ENCODE results near the gene LMNB1.

The LMNB1 gene

DNA sequence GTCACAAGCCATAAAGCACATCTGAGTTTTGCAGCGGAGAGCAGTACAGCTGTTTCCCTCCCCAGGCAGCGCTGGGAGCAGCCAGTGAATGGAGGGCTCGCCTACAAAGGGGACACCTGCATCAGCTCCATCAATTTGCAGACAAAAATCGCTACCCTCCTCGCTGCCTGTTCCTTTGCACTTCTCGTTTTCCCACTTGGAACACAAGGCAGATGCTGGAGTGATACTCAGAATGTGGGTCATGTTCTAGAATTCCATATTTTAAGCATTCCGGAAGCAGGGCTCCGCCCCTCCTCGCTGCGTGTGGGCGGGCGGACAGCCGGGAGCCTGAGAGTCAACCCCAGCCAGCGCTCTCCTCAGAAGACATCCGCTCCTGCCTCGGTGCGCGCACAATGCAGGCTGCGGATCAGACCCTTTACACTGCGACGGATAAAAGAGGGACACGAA is 92.1 kb downstream of the LMNB1 start:
- H3K4me3 ChIP-seq (ENCODE audit: low read length) = peak overlapping the region; percentile 17; the same call in 1 of the 2 replicates
- H3K36me3 ChIP-seq (ENCODE audit: control insufficient read depth, insufficient read depth, low read length) = no peaks in the 10 kb centered on the region
- H3K27me3 ChIP-seq (ENCODE audit: control insufficient read depth, insufficient read depth, low read length) = no peaks in the 10 kb centered on the region
- H3K27ac ChIP-seq (ENCODE audit: low read length) = no peak overlapping the region
- DNase-seq (ENCODE audit: low read depth, low spot score) = no peak
- H3K9me3 ChIP-seq (ENCODE audit: control insufficient read depth, insufficient read depth, low read length) = no peaks in the 10 kb centered on the region
- no peaks in the 10 kb centered on the region for H3K4me1 ChIP-seq (ENCODE audit: control insufficient read depth, insufficient read depth, low read length)
- WGBS (ENCODE audit: insufficient coverage, insufficient read length) = no CpG with 5 or more reads among the region's 22 CpGs

DNA sequence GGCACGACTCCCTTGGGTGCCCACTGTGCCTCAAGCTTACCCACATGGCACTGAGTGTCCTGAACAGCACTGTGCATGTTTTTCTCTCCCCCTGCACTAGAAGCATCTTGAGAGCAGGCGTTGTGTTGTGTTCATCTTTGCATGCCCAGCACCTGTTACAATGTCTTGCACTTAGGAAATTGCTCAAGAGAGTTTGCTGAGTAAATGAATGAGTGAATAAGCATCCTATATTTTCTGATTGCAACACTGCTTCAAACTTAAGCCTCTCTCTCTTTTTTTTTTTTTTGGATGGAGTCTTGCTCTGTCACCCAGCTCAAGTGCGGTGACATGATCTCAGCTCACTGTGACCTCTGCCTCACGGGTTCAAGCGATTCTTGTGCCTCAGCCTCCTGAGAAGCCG is 94.5 kb downstream of the LMNB1 start:
- no peak for DNase-seq (ENCODE audit: low read depth, low spot score)
- H3K27me3 ChIP-seq (ENCODE audit: control insufficient read depth, insufficient read depth, low read length) = no peaks in the 10 kb centered on the region
- H3K4me3 ChIP-seq (ENCODE audit: low read length) = no peak overlapping the region
- peaks cover 2% of the 10 kb centered on the region; the same call in 1 of the 2 replicates for H3K4me1 ChIP-seq (ENCODE audit: control insufficient read depth, insufficient read depth, low read length)
- H3K36me3 ChIP-seq (ENCODE audit: control insufficient read depth, insufficient read depth, low read length) = no peaks in the 10 kb centered on the region
- no CpG with 5 or more reads among the region's 6 CpGs for WGBS (ENCODE audit: insufficient coverage, insufficient read length)
- no peaks in the 10 kb centered on the region for H3K9me3 ChIP-seq (ENCODE audit: control insufficient read depth, insufficient read depth, low read length)
- H3K27ac ChIP-seq (ENCODE audit: low read length) = no peak overlapping the region

DNA sequence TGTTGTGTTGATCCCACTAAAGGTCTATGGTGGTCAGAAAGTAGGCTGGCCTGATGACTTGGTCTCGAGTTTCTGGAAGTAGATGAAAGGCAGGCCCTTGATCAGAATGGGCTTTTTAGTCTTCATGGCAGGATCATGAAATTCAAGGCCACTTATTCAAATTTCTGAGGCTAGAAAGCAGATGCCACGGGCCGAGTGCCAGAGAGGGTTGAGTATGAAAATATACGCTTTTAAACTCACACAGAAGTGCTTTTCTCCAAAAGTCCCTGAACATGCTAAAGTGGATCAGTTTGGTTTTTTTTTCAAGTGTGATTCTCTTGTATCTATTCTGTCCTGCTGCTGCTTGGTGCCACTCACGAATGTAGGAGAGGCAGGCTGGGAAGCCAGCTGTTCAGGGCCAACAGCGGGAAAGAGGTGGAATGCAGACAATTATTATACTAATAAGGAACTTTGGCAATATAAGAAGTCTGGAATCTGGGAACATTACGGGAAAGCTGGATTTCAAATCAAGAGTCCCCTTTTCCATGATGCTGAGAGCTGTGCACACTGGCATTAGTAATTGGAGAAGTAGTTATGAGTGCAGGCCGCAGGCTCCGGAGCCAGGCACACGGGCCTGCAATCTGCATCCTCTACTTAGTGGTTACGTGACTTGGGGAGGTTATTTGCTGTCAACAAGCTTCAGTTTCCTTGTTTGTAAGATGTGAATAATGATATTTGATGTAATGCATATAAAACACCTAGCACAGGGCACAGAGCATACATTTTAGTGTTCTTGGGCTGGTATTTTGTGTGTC is 95.8 kb downstream of the LMNB1 start:
- no peaks in the 10 kb centered on the region for H3K9me3 ChIP-seq (ENCODE audit: control insufficient read depth, insufficient read depth, low read length)
- no peak for DNase-seq (ENCODE audit: low read depth, low spot score)
- no CpG with 5 or more reads among the region's 11 CpGs for WGBS (ENCODE audit: insufficient coverage, insufficient read length)
- peaks cover 2% of the 10 kb centered on the region; the same call in 1 of the 2 replicates for H3K4me1 ChIP-seq (ENCODE audit: control insufficient read depth, insufficient read depth, low read length)
- no peaks in the 10 kb centered on the region for H3K36me3 ChIP-seq (ENCODE audit: control insufficient read depth, insufficient read depth, low read length)
- no peak overlapping the region for H3K27ac ChIP-seq (ENCODE audit: low read length)
- no peak overlapping the region for H3K4me3 ChIP-seq (ENCODE audit: low read length)
- H3K27me3 ChIP-seq (ENCODE audit: control insufficient read depth, insufficient read depth, low read length) = no peaks in the 10 kb centered on the region

- no CpG with 5 or more reads among the region's 13 CpGs for WGBS (ENCODE audit: insufficient coverage, insufficient read length)
- no peaks in the 10 kb centered on the region for H3K9me3 ChIP-seq (ENCODE audit: control insufficient read depth, insufficient read depth, low read length)
- H3K36me3 ChIP-seq (ENCODE audit: control insufficient read depth, insufficient read depth, low read length) = no peaks in the 10 kb centered on the region
- no peak for DNase-seq (ENCODE audit: low read depth, low spot score)
- H3K27me3 ChIP-seq (ENCODE audit: control insufficient read depth, insufficient read depth, low read length) = no peaks in the 10 kb centered on the region
- H3K4me1 ChIP-seq (ENCODE audit: control insufficient read depth, insufficient read depth, low read length) = peaks cover 2% of the 10 kb centered on the region; the same call in 1 of the 2 replicates
- no peak overlapping the region for H3K27ac ChIP-seq (ENCODE audit: low read length)
- no peak overlapping the region for H3K4me3 ChIP-seq (ENCODE audit: low read length)
Observed at GRCh38 chr5:126875303-126875785, 98.4 kb downstream of the LMNB1 start.

GRCh38 chr5:126877602-126878001 is 100.7 kb downstream of the LMNB1 start:
- Histone ChIP-seq H3K9me3 (ENCODE audit: control insufficient read depth, insufficient read depth, low read length) (no peaks in the 10 kb centered on the region), H3K27me3 (ENCODE audit: control insufficient read depth, insufficient read depth, low read length) (no peaks in the 10 kb centered on the region), H3K27ac (ENCODE audit: low read length) (no peak overlapping the region), H3K4me3 (ENCODE audit: low read length) (no peak overlapping the region), H3K4me1 (ENCODE audit: control insufficient read depth, insufficient read depth, low read length) (peaks cover 2% of the 10 kb centered on the region; the same call in 1 of the 2 replicates), H3K36me3 (ENCODE audit: control insufficient read depth, insufficient read depth, low read length) (no peaks in the 10 kb centered on the region)
- WGBS (ENCODE audit: insufficient coverage, insufficient read length) = no CpG with 5 or more reads among the region's 7 CpGs
- no peak for DNase-seq (ENCODE audit: low read depth, low spot score)

GRCh38 chr5:126878085-126878484 is 101.1 kb downstream of the LMNB1 start:
- no peaks in the 10 kb centered on the region for H3K36me3 ChIP-seq (ENCODE audit: control insufficient read depth, insufficient read depth, low read length)
- no CpG with 5 or more reads among the region's 13 CpGs for WGBS (ENCODE audit: insufficient coverage, insufficient read length)
- H3K4me3 ChIP-seq (ENCODE audit: low read length) = no peak overlapping the region
- no peak for DNase-seq (ENCODE audit: low read depth, low spot score)
- no peaks in the 10 kb centered on the region for H3K27me3 ChIP-seq (ENCODE audit: control insufficient read depth, insufficient read depth, low read length)
- H3K27ac ChIP-seq (ENCODE audit: low read length) = no peak overlapping the region
- peaks cover 2% of the 10 kb centered on the region; the same call in 1 of the 2 replicates for H3K4me1 ChIP-seq (ENCODE audit: control insufficient read depth, insufficient read depth, low read length)
- H3K9me3 ChIP-seq (ENCODE audit: control insufficient read depth, insufficient read depth, low read length) = no peaks in the 10 kb centered on the region

GRCh38 chr5:126878634-126879033 is 101.7 kb downstream of the LMNB1 start:
- WGBS (ENCODE audit: insufficient coverage, insufficient read length) = no CpG with 5 or more reads among the region's 4 CpGs
- no peaks in the 10 kb centered on the region for H3K27me3 ChIP-seq (ENCODE audit: control insufficient read depth, insufficient read depth, low read length)

GRCh38 chr5:126881821-126882600 is 105.1 kb downstream of the LMNB1 start:
- Histone ChIP-seq H3K36me3 (ENCODE audit: control insufficient read depth, insufficient read depth, low read length) (no peaks in the 10 kb centered on the region), H3K27ac (ENCODE audit: low read length) (no peak overlapping the region), H3K9me3 (ENCODE audit: control insufficient read depth, insufficient read depth, low read length) (no peaks in the 10 kb centered on the region), H3K4me3 (ENCODE audit: low read length) (no peak overlapping the region), H3K27me3 (ENCODE audit: control insufficient read depth, insufficient read depth, low read length) (no peaks in the 10 kb centered on the region), H3K4me1 (ENCODE audit: control insufficient read depth, insufficient read depth, low read length) (no peaks in the 10 kb centered on the region)
- DNase-seq (ENCODE audit: low read depth, low spot score) = no peak
- no CpG with 5 or more reads among the region's 5 CpGs for WGBS (ENCODE audit: insufficient coverage, insufficient read length)

More at GRCh38 chr5:126878634-126879033, 101.7 kb downstream of the LMNB1 start:
- Histone ChIP-seq H3K36me3 (ENCODE audit: control insufficient read depth, insufficient read depth, low read length) (no peaks in the 10 kb centered on the region), H3K4me3 (ENCODE audit: low read length) (no peak overlapping the region), H3K4me1 (ENCODE audit: control insufficient read depth, insufficient read depth, low read length) (peaks cover 2% of the 10 kb centered on the region; the same call in 1 of the 2 replicates), H3K27ac (ENCODE audit: low read length) (no peak overlapping the region), H3K9me3 (ENCODE audit: control insufficient read depth, insufficient read depth, low read length) (no peaks in the 10 kb centered on the region)
- DNase-seq (ENCODE audit: low read depth, low spot score) = no peak

DNA sequence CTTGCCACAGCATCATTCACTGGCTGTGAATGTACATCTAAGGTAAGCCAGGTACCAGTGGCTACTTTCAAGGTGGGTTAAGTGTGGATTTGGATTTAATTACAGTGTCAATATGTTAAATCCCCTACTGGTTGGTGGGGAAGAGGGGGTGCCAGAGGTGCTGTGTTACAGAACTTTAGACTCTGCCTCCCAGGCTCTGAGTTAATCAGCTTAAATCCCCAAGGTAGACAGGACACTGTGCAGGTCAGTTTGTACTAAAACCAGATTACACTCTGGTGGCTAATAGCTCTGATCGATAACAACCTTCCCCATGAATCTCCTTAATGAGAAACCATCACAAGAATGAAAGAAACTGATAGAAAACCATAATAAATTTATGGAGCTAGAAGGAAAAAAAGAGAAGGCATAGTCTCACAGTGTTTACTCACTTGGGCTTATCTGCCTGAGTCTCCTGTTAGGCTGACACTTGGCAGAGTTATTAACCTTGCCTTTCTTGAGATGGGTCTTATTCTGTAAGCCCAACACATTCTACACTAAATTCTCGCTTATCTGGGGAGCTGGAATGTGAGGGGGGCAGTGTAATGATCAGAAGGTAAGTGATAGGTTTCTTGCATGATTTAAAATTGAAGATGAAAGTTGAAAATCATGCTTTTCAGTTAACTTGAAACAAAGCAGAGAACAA is 106.8 kb downstream of the LMNB1 start:
- Histone ChIP-seq H3K27me3 (ENCODE audit: control insufficient read depth, insufficient read depth, low read length) (no peaks in the 10 kb centered on the region), H3K4me1 (ENCODE audit: control insufficient read depth, insufficient read depth, low read length) (no peaks in the 10 kb centered on the region), H3K36me3 (ENCODE audit: control insufficient read depth, insufficient read depth, low read length) (no peaks in the 10 kb centered on the region), H3K9me3 (ENCODE audit: control insufficient read depth, insufficient read depth, low read length) (no peaks in the 10 kb centered on the region), H3K4me3 (ENCODE audit: low read length) (no peak overlapping the region), H3K27ac (ENCODE audit: low read length) (no peak overlapping the region)
- WGBS (ENCODE audit: insufficient coverage, insufficient read length) = no CpG with 5 or more reads among the region's 2 CpGs
- no peak for DNase-seq (ENCODE audit: low read depth, low spot score)

- no peak for DNase-seq (ENCODE audit: low read depth, low spot score)
- Histone ChIP-seq H3K36me3 (ENCODE audit: control insufficient read depth, insufficient read depth, low read length) (no peaks in the 10 kb centered on the region), H3K9me3 (ENCODE audit: control insufficient read depth, insufficient read depth, low read length) (no peaks in the 10 kb centered on the region), H3K4me1 (ENCODE audit: control insufficient read depth, insufficient read depth, low read length) (no peaks in the 10 kb centered on the region), H3K27ac (ENCODE audit: low read length) (no peak overlapping the region), H3K27me3 (ENCODE audit: control insufficient read depth, insufficient read depth, low read length) (no peaks in the 10 kb centered on the region), H3K4me3 (ENCODE audit: low read length) (no peak overlapping the region)
- WGBS (ENCODE audit: insufficient coverage, insufficient read length) = no CpG with 5 or more reads among the region's 5 CpGs
Observed at GRCh38 chr5:126884269-126884819, 107.4 kb downstream of the LMNB1 start.

Measured in iPS DF 6.9 (cell line).